Heart right ventricle (tissue), 16 donors: Measurements from ENCODE around the gene LHX4. TPM values are rescaled to one million over a fixed set of nuclear protein-coding genes. Genes with fewer than 3 reads are reported as not detected.

Experiments
- ATAC-seq, 8 donors: fragments of 200-7000 bp; cut with Tn5 transposase; one replicate each; pipeline ENCODE4 v1.9.1; 2020; ENCODE audit warnings: mild to moderate bottlenecking in 8 of 8, moderate library complexity in 8 of 8, moderate number of reproducible peaks in 1 of 8
- DNase-seq, 2 donors: peaks; one replicate each; pipeline ENCODE4 v3.0.0-alpha.2; 2020
- H3K27ac ChIP-seq, 10 donors: fragments of 200-600 bp; sonication (generic) in 2 of 10; one replicate each; pipeline versions ENCODE4 v1.5.0 to v1.8.0; 2020 to 2022; ENCODE audit warnings: mild to moderate bottlenecking in 3 of 10
- H3K27me3 ChIP-seq, 7 donors: fragments of 200-600 bp; one replicate each; pipeline ENCODE4 v1.8.0; 2021 to 2022; ENCODE audit warnings: mild to moderate bottlenecking in 2 of 7
- H3K36me3 ChIP-seq, 9 donors: fragments of 200-600 bp; sonication (generic) in 1 of 9; one replicate each; pipeline versions ENCODE4 v1.5.0 to v1.8.0; 2020 to 2022; ENCODE audit warnings: mild to moderate bottlenecking in 2 of 9
- H3K4me1 ChIP-seq, 9 donors: fragments of 200-600 bp; sonication (generic) in 1 of 9; one replicate each; pipeline versions ENCODE4 v1.5.0 to v1.8.0; 2020 to 2022; ENCODE audit warnings: mild to moderate bottlenecking in 4 of 9
- H3K4me3 ChIP-seq, 10 donors: fragments of 200-600 bp; sonication (generic) in 2 of 10; one replicate each; pipeline versions ENCODE4 v1.5.0 to v1.8.0; 2020 to 2022; ENCODE audit warnings: mild to moderate bottlenecking in 7 of 10, moderate library complexity in 2 of 10
- H3K9me3 ChIP-seq, 11 donors: fragments of 200-600 bp in 10 of 11; sonication (generic) in 2 of 11; one replicate each; pipeline versions ENCODE4 v1.5.0 to v1.8.0; 2013 to 2022; ENCODE audit warnings: mild to moderate bottlenecking in 2 of 11, control low read depth in 1 of 11, moderate library complexity in 1 of 11
- WGBS, 2 donors: extraction: QIAGEN DNeasy Blood & Tissue Kit; methylation state at CpG; one replicate each; pipeline ENCODE4 v1.1.7; 2013; ENCODE audit warnings: inconsistent platforms in 1 of 2; 5-methylcytosine and 5-hydroxymethylcytosine counted together
- intact Hi-C, 10 donors: fragments of 100-400 bp; cut with DNase I; formaldehyde crosslinking; loops; one replicate each; pipeline versions ENCODE4 v1.11.1 to v1.14.2; 2022
- polyA plus RNA-seq, 2 donors: library from polyadenylated mRNA; stranded (reverse); fragments of 200-250 nt; gene quantifications; one replicate each; pipeline ENCODE4 v1.2.3, GENCODE V29; 2013
- total RNA-seq, 10 donors: library from RNA; stranded (reverse); fragmentation: NEBNext Ultra II Directional in 3 of 10; extraction: Animal tissue kit (Norgen Biotek cat#: 25700) in 3 of 10; gene quantifications; one replicate each; pipeline versions ENCODE4 v1.2.1 to v1.2.4, GENCODE V29; 2021 to 2023
- TF ChIP-seq, protein P1 (sequence below), 9 donors: fragments of 200-600 bp; sonication (generic) in 2 of 9; IDR thresholded peaks; one replicate each; pipeline versions ENCODE4 v1.5.0 to v1.8.0; 2021 to 2022; ENCODE audit warnings: antibody characterized with exemption in 9 of 9, mild to moderate bottlenecking in 5 of 9, moderate library complexity in 1 of 9
- donor health status: Arrhythmogenic right ventricular cardiomyopathy.
- donor health status: ischemic (EF 13 %, LVEDD 7.1; RV severe dilation, severe dysfunction).
- donor health status: healthy with polysubstance abuse.
- donor health status: DM: no; HTN: yes; CAD: no.
- donor health status: DM: no; HTN: no; CAD: no.
- donor health status: ischemic (EF 25% LVEDD 6.9; RV normal size, moderate dysfunction).
- donor health status: ischemic (EF 25% LVEDD 5.7; RV mildly dilated, moderate dysfunction).
- donor health status: healthy.
- donor health status: DM: yes; HTN: yes; CAD: no.
- donor health status: Ischemic cardiomyopathy.
- donor health status: ischemic (EF 35%, LVEDD 5.7; RV mildly dilated, moderate dysfunction).
- donor health status: nonischemic (EF 11% LVEDD 7.7; RV severe dilation, severe dysfunction).
- donor health status: DM: yes; HTN: yes; CAD: no.
- donor health status: PGD.
- donor health status: ischemic (EF 29% LVEDD 5.4; RV normal size, mild dysfunction).
- donor health status: nonischemic (EF 23%, LVEDD 6.1; RV moderate dilation, normal function).

The LHX4 gene
- total and polyA plus RNA-seq, 12 donors: under 0.01 TPM; not detected in 11

DNA sequence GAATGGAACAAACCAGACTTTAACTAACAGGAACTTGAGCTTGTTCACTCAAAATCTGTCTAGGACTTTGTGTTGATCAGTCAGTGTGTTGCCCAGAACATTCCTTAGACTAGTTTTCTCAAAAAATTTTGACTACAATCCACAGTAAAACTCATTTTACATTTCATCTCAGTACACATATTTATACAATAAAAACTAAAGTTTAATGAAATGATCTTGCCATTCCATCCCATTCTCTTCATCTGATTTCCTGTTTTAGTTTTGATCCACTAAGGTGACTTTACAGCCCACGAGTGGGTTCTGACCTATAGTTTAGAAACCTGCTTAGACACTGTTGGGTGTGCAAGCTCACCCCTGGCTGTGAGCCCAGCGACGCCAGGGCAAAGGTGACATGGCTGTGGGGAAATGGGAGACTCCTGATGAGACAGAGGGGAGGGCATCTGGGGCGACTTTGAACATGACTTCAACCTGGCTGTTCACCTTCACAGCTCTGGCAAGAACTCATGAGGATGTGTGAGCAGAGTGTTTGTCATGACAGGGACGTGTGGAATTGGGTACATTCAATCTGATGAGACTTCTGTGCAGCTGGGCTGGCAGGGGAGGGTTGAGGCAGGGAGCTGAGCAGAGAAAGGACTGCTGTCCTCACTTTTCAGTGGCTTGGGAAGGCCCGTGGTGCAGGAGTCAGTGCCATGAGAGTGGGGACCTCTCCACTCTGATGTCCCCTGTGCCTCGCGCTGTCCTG, 40.6 kb downstream of the LHX4 start:
- no peak for ATAC-seq
- Histone ChIP-seq H3K9me3 (no peaks in the 10 kb centered on the region), H3K27me3 (peaks cover 0 to 6% (median 0%) of the 10 kb centered on the region in 7 donors), H3K27ac (peak overlapping the region in 1 of 10 donors; percentile 44), H3K36me3 (peaks cover 0 to 18% (median 7%) of the 10 kb centered on the region in 9 donors), H3K4me1 (peaks cover 0 to 19% (median 0%) of the 10 kb centered on the region in 9 donors), H3K4me3 (no peak overlapping the region)
- WGBS, 2 donors: 70 to 74% methylated on average over 8 of the region's 8 CpGs
- intact Hi-C loops: no loop called here
- no peak for DNase-seq
- TF ChIP-seq, protein P1, sequence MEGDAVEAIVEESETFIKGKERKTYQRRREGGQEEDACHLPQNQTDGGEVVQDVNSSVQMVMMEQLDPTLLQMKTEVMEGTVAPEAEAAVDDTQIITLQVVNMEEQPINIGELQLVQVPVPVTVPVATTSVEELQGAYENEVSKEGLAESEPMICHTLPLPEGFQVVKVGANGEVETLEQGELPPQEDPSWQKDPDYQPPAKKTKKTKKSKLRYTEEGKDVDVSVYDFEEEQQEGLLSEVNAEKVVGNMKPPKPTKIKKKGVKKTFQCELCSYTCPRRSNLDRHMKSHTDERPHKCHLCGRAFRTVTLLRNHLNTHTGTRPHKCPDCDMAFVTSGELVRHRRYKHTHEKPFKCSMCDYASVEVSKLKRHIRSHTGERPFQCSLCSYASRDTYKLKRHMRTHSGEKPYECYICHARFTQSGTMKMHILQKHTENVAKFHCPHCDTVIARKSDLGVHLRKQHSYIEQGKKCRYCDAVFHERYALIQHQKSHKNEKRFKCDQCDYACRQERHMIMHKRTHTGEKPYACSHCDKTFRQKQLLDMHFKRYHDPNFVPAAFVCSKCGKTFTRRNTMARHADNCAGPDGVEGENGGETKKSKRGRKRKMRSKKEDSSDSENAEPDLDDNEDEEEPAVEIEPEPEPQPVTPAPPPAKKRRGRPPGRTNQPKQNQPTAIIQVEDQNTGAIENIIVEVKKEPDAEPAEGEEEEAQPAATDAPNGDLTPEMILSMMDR (IDR thresholded peaks at IDR 0.05): no peak

- DNase-seq (no peak), ATAC-seq (peak in 4 of 8 donors; percentile 12 to 52 (median 39))
- H3K27ac ChIP-seq: no peak overlapping the region
- no peaks in the 10 kb centered on the region for H3K9me3 ChIP-seq
- TF ChIP-seq, protein P1 (IDR thresholded peaks at IDR 0.05): no peak
- H3K27me3 ChIP-seq: no peaks in the 10 kb centered on the region
- H3K4me1 ChIP-seq: peaks cover 0 to 22% (median 0%) of the 10 kb centered on the region in 9 donors
- H3K36me3 ChIP-seq: peaks cover 0 to 18% (median 7%) of the 10 kb centered on the region in 9 donors
- H3K4me3 ChIP-seq: no peak overlapping the region
- WGBS, 2 donors: 76 to 78% methylated on average over 23 of the region's 23 CpGs
- intact Hi-C loops: no loop called here
Measured at GRCh38 chr1:180271272-180272255, 41.5 kb downstream of the LHX4 start.

- Histone ChIP-seq H3K4me1 (peaks cover 0 to 28% (median 0%) of the 10 kb centered on the region in 9 donors), H3K36me3 (peaks cover 0 to 18% (median 7%) of the 10 kb centered on the region in 9 donors), H3K27ac (no peak overlapping the region), H3K4me3 (no peak overlapping the region), H3K27me3 (no peaks in the 10 kb centered on the region), H3K9me3 (no peaks in the 10 kb centered on the region)
- TF ChIP-seq, protein P1 (IDR thresholded peaks at IDR 0.05): no peak
- intact Hi-C loops: no loop called here
- no peak for DNase-seq
- 95 to 97% methylated on average over 4 of the region's 4 CpGs for WGBS, 2 donors
- no peak for ATAC-seq
Measured at GRCh38 chr1:180272395-180272794, 42.3 kb downstream of the LHX4 start.

GRCh38 chr1:180273066-180273465, 43.0 kb downstream of the LHX4 start:
- H3K27me3 ChIP-seq: no peaks in the 10 kb centered on the region
- TF ChIP-seq, protein P1 (IDR thresholded peaks at IDR 0.05): no peak
- 92 to 97% methylated on average over 2 of the region's 2 CpGs for WGBS, 2 donors
- peaks cover 0 to 18% (median 7%) of the 10 kb centered on the region in 9 donors for H3K36me3 ChIP-seq
- H3K4me3 ChIP-seq: no peak overlapping the region
- ATAC-seq (no peak), DNase-seq (no peak)
- H3K4me1 ChIP-seq: peaks cover 0 to 35% (median 0%) of the 10 kb centered on the region in 9 donors
- H3K9me3 ChIP-seq: no peaks in the 10 kb centered on the region
- no peak overlapping the region for H3K27ac ChIP-seq
- intact Hi-C loops: no loop called here
